Measurements from ENCODE around the gene TBL1X. TPM values are rescaled to one million over a fixed set of nuclear protein-coding genes. Genes with fewer than 3 reads are reported as not detected.

The TBL1X gene
- total and polyA plus RNA-seq, 2 of the 8 experiments (the other 6 are each of a cell fraction or from before 2014, with no cell fraction given), result 13.3 to 25.6 TPM

GRCh38 chrX:9663216-9663615, 198.4 kb downstream of the TBL1X start (continued):
- TF ChIP-seq CTCF (IDR thresholded peaks at IDR 0.05; ENCODE audit: control extremely low read depth in 1 of 3, insufficient read depth in 1 of 3, low read depth in 1 of 3, low read length in 3 of 3), result no peak
- TF ChIP-seq TAF7 (optimal IDR thresholded peaks at IDR 0.05; ENCODE audit: borderline replicate concordance, low read depth, low read length), result no peak

Measured in H1 (cell line).